NCI-H345 treated with DMSO at 0.1 percent for 48 hours (cell line): Measurements from ENCODE around the gene EYS.

Experiments
- DNase-seq: peaks from one replicate; lab custom pipeline; 2025; ENCODE audit not compliant: unreplicated experiment; lab: John Stamatoyannopoulos, UW

Gene EYS

DNA sequence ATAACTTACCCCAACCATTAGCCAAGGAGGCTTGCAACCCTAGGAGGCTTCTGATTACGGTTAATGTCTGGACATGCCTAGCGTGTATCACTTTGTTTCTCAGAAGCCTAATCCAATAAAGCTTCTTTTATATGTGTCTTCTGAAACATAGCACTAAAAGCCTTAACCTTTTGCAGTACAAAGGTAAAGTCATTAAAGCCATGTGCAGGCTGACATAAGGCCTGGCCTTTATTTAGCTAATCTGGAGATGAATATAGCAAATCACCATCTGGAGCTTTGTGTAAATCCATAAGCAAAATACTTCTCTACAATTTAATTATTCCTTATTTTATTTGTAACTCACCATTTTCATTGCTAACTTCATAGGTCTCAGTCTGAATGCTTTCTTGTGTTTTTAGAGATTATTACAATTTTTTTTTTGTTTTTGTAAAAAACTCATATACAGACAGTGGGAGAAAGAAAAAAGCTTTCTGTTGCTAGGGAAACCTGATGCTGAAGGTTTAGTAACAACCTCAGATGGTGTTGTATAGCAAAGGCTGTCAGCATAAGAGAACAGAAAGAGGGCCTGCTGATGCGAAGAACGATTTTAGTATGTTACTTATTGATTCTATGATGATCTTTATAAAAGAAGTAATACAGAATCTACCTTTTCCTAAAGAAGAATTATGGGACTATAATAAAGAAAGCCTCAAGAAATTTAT lies at the start of gene EYS:
TSS of gene EYS (minus strand) at position 101 of the 701 bp plus-strand sequence. CDS start 211,816 bp downstream, outside the sequence.
- peak; percentile 24 for DNase-seq

DNA sequence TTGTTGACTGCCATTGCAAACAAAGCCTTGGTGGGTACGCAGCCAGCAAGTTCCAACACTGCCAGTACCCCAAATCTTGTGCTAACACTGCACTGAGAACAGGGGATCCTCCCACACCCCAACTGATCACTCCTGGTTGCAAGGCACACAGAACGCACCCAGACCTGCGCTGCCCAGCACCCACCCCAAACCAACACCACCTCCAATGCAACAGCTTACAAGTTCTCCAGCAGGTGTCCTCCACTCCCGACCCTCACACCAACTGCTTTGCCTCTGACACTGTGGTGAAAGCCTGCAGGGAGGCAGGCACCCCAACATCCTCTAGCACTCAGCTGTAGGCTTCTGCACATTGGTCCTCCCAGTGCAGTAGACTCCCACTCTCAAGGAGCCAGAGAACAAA lies 39.3 kb upstream of the EYS start:
- DNase-seq = no peak

GRCh38 chr6:65745614-65746013 lies 38.6 kb upstream of the EYS start:
- no peak for DNase-seq

- no peak for DNase-seq
These were observed 22.0 kb upstream of the EYS start for GRCh38 chr6:65728879-65729479.

DNA sequence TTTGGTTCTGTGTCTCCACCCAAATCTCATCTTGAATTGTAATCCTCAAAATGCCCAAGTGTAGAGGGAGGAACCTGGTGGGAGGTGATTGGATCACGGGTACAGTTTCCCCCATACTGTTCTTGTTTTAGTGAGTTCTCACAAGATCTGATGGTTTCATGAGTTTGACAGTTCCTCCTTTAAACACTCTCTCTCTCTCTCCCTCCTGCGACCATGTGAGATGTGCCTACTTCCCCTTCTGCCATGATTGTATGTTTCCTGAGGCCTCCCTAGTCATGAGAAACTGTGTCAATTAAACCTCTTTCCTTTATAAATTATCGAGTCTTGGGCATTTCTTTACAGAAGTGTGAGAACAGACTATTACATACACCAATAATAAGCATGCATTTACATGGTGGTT lies 12.1 kb upstream of the EYS start:
- DNase-seq = no peak

GRCh38 chr6:65711531-65711930 lies 4.5 kb upstream of the EYS start:
- no peak for DNase-seq

GRCh38 chr6:65709099-65709830 lies 2.2 kb upstream of the EYS start:
- DNase-seq = no peak

GRCh38 chr6:65708162-65708561 lies 1.1 kb upstream of the EYS start:
- DNase-seq = no peak

DNA sequence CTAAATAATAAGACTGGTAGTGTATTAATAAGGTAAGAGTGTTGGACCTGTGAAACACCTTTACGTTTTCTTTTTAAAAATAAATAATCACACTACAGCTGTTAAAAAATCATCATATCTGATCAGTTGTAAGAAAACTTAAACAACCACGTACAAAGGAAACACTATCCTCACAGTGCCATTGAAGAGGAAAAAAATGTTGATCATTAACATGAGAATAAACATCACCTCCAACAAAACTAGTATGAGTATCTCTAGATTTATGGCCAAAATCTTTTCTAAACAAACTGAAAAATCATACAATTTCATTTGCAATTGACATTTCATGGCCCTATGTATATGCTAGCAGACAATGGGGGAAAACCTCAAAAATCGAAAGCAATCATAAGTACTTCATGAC lies 590 bp downstream of the EYS start:
- no peak for DNase-seq

GRCh38 chr6:65701325-65701724 lies 5.7 kb downstream of the EYS start:
- no peak for DNase-seq

DNA sequence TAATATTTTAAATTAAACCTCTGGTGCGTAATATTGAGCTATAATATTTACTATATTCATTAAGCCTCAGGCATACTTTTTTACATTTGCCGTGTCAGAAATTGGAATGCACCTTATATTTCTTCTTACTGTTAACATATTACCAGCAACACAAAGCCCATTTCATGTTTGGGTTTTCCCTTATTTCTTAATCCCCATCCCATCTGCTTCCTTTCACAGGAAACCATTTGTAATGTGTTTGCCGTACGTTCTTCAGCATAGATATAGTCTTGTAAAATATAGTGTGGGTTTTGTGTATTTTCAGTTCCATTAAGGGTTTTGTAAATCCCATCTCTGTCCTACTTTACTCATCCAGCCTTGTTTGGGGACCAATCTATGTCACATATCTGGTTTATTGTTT lies 6.5 kb downstream of the EYS start:
- no peak for DNase-seq

- no peak for DNase-seq
These were observed 14.9 kb downstream of the EYS start for GRCh38 chr6:65692109-65692508.

- DNase-seq = no peak
These were observed 26.8 kb downstream of the EYS start for GRCh38 chr6:65680232-65680631.

- peak; percentile 65 for DNase-seq
These were observed 35.1 kb downstream of the EYS start for GRCh38 chr6:65671922-65672321.

- peak; percentile 31 for DNase-seq
These were observed 38.9 kb downstream of the EYS start for GRCh38 chr6:65667916-65668656.

DNA sequence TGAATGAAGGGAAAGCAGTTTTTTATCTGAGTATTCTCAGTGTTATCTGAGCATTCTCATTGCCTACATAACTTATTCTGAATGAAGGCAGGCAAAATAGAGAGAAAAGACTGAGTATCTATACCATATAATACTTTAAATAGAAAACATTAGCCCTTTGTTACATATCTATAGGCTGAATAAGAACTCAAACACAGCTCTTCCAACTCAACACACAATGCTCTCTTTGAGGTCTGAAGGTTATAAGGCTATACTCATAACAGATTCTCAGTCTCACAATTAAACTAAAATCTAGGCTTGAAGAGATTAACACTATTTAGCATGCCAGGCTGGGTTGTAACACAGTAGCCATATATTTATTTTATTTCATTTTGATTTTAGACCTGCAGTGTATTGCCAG lies 56.9 kb downstream of the EYS start:
- no peak for DNase-seq

DNA sequence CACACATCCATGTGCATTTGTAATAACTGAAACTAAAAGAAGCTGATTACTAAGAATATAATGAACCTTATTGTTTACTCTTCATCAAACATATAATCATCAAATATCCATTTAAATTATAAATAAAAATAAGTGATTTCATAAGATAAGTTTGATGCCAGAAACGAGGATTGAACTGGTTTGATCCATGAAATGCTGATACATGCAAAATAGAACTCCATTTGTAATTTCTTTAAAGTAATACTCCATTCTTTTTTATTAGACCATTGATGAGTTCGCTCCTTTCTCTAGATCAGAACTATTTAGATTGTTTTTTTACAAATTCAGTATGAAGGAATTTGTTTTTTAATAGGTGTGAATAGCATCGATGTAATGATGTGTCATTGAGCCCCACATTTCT lies 57.6 kb downstream of the EYS start:
- no peak for DNase-seq

GRCh38 chr6:65646544-65646943 lies 60.5 kb downstream of the EYS start:
- DNase-seq = no peak

DNA sequence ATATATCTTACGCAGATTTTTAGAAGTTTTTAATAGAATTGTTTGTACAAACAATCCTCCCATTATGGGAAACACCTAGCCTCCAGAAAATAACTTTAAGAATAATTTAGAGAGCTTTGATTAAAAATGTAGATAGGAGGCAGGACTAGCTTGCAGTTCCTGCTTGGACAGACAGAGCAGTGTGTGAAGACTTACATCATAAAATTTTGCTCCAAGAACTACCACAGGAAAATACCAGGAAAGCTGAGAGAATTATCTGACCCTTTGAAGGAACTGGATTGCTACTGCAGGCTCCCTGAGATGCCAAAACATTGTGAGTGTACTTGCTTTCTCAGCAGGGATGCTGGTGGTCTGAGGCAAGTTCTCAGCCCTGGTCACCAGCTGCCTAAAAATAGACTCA lies 64.2 kb downstream of the EYS start:
- DNase-seq = no peak

DNA sequence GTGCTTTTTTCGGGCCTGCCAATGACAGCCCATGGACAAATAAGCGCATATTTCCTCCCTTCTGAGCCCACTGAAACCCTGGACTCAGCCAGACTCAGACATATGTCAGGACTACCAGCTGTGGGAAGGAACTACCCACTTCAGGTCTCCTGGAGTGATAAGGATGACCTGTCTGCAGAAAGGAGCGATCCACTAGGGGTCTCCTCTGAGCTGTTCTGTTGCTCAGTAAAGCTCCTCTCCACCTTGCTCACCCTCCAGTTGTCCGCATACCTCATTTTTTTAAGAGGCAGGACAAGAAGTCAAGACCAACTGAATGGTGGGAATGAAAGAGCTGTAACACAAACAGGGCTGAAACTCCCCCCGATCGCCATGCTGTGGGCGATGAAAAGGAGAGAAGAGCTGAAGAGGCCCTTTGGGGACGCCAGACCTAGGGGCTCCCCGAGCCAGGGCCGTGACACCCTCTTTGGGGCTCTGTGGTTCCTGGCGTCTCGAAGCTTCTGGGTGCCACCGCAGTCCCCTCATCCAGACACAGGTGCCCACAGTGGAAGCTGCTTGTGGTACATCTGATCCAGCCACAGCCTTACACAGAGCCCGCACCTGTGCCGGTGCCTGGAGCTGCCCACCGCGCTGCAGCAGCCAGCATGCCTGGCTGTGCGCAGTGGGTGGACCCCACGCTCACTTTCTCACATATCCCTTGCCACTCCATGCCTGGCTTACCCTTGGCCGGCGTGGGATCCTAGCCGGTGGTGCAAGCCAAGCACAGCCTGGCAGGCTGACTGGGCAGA lies 68.8 kb downstream of the EYS start:
- DNase-seq = no peak
